HEK293T (cell line): ENCODE measurements around the gene SPIRE1.

Experiments
- ARNT ChIP-seq: fragments of 450-650 bp; IDR thresholded peaks from 2 replicates; pipeline ENCODE4 v1.6.1; 2017; ENCODE audit warnings: mild to moderate bottlenecking
- BHLHE40 ChIP-seq: fragments of 450-650 bp; IDR thresholded peaks from 2 replicates; pipeline ENCODE4 v1.6.1; 2016; ENCODE audit warnings: mild to moderate bottlenecking, moderate library complexity, borderline replicate concordance
- CTBP1 ChIP-seq: fragments of 450-650 bp; IDR thresholded peaks from 2 replicates; pipeline ENCODE4 v1.6.1; 2016; ENCODE audit warnings: borderline replicate concordance
- ELF4 ChIP-seq: fragments of 450-650 bp; IDR thresholded peaks from 2 replicates; pipeline ENCODE4 v1.6.1; 2017; ENCODE audit warnings: antibody characterized with exemption
- FOXA1 ChIP-seq: fragments of 450-650 bp; IDR thresholded peaks from 2 replicates; pipeline ENCODE4 v1.6.1; 2016; ENCODE audit warnings: mild to moderate bottlenecking
- FOXK2 ChIP-seq: fragments of 450-650 bp; IDR thresholded peaks from 2 replicates; pipeline ENCODE4 v1.6.1; 2016; ENCODE audit warnings: mild to moderate bottlenecking
- FOXM1 ChIP-seq: fragments of 450-650 bp; IDR thresholded peaks from 2 replicates; pipeline ENCODE4 v1.6.1; 2017; ENCODE audit warnings: mild to moderate bottlenecking, borderline replicate concordance
- L3MBTL2 ChIP-seq: fragments of 450-650 bp; conservative IDR thresholded peaks from 2 replicates; pipeline ENCODE4 v1.6.1; 2016; ENCODE audit warnings: mild to moderate bottlenecking
- LEF1 ChIP-seq: fragments of 450-650 bp; IDR thresholded peaks from 2 replicates; pipeline ENCODE4 v1.6.1; 2017; ENCODE audit warnings: mild to moderate bottlenecking, borderline replicate concordance
- NFRKB ChIP-seq: fragments of 450-650 bp; IDR thresholded peaks from 2 replicates; pipeline ENCODE4 v1.6.1; 2016; ENCODE audit warnings: mild to moderate bottlenecking, moderate library complexity
- SP1 ChIP-seq: fragments of 450-650 bp; IDR thresholded peaks from 2 replicates; pipeline ENCODE4 v1.6.1; 2017
- SUZ12 ChIP-seq: fragments of 450-650 bp; IDR thresholded peaks from 2 replicates; pipeline ENCODE4 v1.6.1; 2016; ENCODE audit warnings: mild to moderate bottlenecking
- TF ChIP-seq, protein P1 (sequence below): fragments of 450-650 bp; IDR thresholded peaks from 2 replicates; pipeline ENCODE4 v1.6.1; 2016

DNA sequence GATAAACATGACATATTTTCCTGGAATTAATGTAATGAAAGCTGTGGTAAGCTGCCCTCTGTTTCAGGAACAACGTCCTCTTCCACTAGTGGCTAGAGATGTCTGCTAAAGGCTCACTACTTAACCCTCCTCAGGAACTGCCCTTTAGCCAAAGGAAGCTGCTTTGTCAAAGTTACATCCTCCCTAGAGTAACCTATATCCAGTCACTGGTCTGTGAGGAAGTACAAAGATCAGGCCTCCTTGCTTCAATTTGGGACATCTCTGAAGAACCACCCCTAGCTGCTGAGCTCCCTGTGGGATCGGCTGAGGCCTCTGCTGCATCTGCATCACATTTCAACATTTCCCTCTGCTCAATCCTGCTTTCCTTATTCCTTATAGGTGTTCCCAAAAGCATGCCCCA lies 142.4 kb downstream of the SPIRE1 start:
- TF ChIP-seq ARNT, result no peak
- TF ChIP-seq SP1, result no peak
- no peak for TF ChIP-seq FOXM1
- no peak for TF ChIP-seq NFRKB
- TF ChIP-seq SUZ12, result no peak
- no peak for TF ChIP-seq CTBP1
- TF ChIP-seq BHLHE40, result no peak
- TF ChIP-seq L3MBTL2, result no peak
- no peak for TF ChIP-seq FOXK2
- no peak for TF ChIP-seq FOXA1
- no peak for TF ChIP-seq LEF1
- TF ChIP-seq ELF4, result no peak
- TF ChIP-seq, protein P1, sequence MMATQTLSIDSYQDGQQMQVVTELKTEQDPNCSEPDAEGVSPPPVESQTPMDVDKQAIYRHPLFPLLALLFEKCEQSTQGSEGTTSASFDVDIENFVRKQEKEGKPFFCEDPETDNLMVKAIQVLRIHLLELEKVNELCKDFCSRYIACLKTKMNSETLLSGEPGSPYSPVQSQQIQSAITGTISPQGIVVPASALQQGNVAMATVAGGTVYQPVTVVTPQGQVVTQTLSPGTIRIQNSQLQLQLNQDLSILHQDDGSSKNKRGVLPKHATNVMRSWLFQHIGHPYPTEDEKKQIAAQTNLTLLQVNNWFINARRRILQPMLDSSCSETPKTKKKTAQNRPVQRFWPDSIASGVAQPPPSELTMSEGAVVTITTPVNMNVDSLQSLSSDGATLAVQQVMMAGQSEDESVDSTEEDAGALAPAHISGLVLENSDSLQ, result no peak
